T-helper 17 cell (primary cell): ENCODE measurements around the gene GLYR1. TPM values are rescaled to one million over a fixed set of nuclear protein-coding genes. Genes with fewer than 3 reads are reported as not detected.

Experiments used
- ATAC-seq: fragments of 150-1000 bp; cut with Tn5 transposase; 2 replicates; pipeline ENCODE4 v1.10.0; 2021; ENCODE audit warnings: mild to moderate bottlenecking, moderate library complexity
- DNase-seq, 3 donors: peaks; one replicate each; pipeline versions ENCODE4 v3.0.0 to v3.0.0-alpha.2; 2020 to 2021
- H3K9me3 ChIP-seq: one replicate; pipeline ENCODE4 v1.7.0; 2013; ENCODE audit warnings: low read length, mild to moderate bottlenecking; ENCODE audit not compliant: control insufficient read depth, poor library complexity, severe bottlenecking
- H3K27ac Mint-ChIP-seq: one replicate; pipeline ENCODE4 v1.8.0; 2022; ENCODE audit warnings: mild to moderate bottlenecking, moderate library complexity, mixed read lengths
- H3K27me3 Mint-ChIP-seq: one replicate; pipeline ENCODE4 v1.8.0; 2022; ENCODE audit warnings: mixed read lengths
- H3K36me3 Mint-ChIP-seq: one replicate; pipeline ENCODE4 v1.8.0; 2022; ENCODE audit warnings: low read depth, mixed read lengths
- H3K4me1 Mint-ChIP-seq: one replicate; pipeline ENCODE4 v1.8.0; 2022; ENCODE audit warnings: mild to moderate bottlenecking, mixed read lengths
- H3K4me3 Mint-ChIP-seq: one replicate; pipeline ENCODE4 v1.8.0; 2022; ENCODE audit warnings: mild to moderate bottlenecking, moderate library complexity, mixed read lengths
- total RNA-seq, 4 donors: library from RNA in 2 of 4; stranded (reverse) in 2 of 4; gene quantifications; one replicate each; pipeline ENCODE4 v1.2.3 and lab custom pipeline; 2022 to 2026

The GLYR1 gene
- total RNA-seq, 2 donors from 2014 or later: 91.9 to 108 TPM

DNA sequence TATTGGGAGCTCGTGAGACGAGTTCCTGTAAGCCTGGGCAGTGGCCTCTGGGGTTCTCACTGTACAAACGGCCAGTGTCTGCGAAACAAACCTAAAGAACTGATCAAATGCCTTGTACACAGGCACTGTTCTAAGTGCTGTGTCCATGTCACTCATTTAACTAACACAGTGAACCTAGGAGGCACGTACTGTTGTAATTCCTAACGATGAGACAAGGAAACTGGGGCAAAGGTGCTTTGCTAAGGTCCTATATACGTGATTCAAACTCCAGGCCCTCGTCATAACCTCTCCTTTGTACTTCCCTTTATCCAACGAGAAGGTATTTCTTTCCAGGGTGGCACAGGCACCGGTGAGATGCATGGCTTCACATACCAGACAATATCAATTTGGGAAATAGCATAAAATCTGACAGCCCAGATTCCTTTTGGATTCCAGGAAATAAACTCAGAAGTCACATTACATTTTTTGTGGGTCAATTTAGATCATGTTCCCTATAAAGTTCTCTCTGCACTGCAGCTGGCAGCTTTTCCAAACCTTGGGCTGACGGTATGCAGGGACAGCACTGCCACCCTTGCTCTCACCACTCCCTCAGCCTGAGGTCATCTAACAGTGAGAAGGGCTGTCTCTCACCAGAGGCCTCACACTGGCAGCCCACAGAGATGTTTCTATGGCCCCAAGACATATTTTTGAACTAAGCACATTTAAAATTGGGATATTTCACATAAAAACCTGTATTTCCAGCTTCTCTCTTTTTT, 18.3 kb downstream of the GLYR1 start:
- Mint-ChIP-seq H3K36me3 (peaks cover 15% of the 10 kb centered on the region), H3K27me3 (no peaks in the 10 kb centered on the region), H3K4me3 (no peak overlapping the region), H3K27ac (no peak overlapping the region), H3K4me1 (peaks cover 15% of the 10 kb centered on the region)
- ATAC-seq (no peak), DNase-seq (no peak)
- no peaks in the 10 kb centered on the region for H3K9me3 ChIP-seq

DNA sequence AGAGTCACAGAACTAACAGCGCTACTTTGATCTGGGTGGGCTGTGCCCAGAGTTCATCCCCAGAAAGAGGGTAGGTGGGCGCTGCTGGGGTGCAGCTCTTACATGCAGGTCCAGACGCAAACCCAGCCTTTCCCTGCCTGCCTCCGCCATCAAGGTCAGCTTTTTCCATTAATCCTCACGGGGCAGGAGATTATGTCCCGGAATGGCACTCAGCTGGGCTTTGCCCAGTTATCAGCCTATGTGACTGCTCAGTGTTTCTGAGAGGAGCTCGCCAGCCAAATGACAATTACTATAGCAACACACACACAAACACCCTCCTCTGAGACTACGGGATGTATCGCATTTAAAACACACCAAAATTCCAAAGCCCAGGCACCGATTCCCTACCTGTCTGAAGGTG, 20.1 kb downstream of the GLYR1 start:
- H3K27ac Mint-ChIP-seq: no peak overlapping the region
- no peak for ATAC-seq
- H3K27me3 Mint-ChIP-seq: no peaks in the 10 kb centered on the region
- no peak overlapping the region for H3K4me3 Mint-ChIP-seq
- DNase-seq: no peak
- H3K36me3 Mint-ChIP-seq: peaks cover 15% of the 10 kb centered on the region
- H3K4me1 Mint-ChIP-seq: peaks cover 15% of the 10 kb centered on the region
- no peaks in the 10 kb centered on the region for H3K9me3 ChIP-seq

DNA sequence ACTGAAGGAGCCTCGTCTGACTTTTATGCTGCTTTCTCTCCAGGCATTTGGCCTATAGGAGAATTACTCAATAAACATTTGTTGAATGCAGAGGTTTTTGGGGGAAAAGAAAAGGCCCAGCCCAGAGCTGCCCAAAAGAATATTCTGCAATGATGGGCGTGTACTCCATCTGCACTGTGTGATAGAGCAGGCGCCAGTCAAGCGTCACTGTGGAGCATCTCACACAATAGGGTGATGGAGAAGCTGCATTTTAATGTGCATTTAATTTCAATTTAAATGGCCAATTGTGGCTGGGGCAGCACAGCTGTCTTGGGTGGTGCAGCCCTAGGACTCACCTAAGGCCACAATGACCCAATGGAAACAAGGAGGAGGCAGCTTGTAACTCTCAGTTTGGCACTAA, 20.6 kb downstream of the GLYR1 start:
- ATAC-seq (no peak), DNase-seq (no peak)
- H3K9me3 ChIP-seq: no peaks in the 10 kb centered on the region
- Mint-ChIP-seq H3K36me3 (peaks cover 15% of the 10 kb centered on the region), H3K4me1 (peaks cover 15% of the 10 kb centered on the region), H3K27ac (no peak overlapping the region), H3K27me3 (no peaks in the 10 kb centered on the region), H3K4me3 (no peak overlapping the region)

DNA sequence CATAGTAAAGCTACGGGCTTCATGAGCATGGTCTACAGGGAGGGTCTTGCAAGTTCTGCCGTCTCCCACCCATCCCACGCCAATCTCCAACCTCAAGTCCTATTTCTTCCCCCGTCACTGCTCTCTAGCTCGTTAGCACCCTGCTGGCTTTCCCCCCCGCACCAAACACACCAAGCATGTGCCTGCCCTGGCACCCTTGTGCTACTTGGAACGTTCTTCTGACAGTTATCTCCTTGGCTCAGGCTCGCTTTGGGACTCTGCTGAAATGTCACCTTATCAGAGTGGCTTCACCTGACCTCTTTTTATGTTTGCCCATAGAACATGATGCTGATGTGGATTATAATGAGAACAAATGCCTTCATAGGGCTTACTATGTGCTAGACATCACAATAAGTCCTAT, 21.9 kb downstream of the GLYR1 start:
- Mint-ChIP-seq H3K27ac (peak overlapping the region; percentile 63), H3K27me3 (no peaks in the 10 kb centered on the region), H3K4me3 (no peak overlapping the region), H3K36me3 (peaks cover 6% of the 10 kb centered on the region), H3K4me1 (peaks cover 8% of the 10 kb centered on the region)
- DNase-seq (no peak), ATAC-seq (no peak)
- H3K9me3 ChIP-seq: no peaks in the 10 kb centered on the region

DNA sequence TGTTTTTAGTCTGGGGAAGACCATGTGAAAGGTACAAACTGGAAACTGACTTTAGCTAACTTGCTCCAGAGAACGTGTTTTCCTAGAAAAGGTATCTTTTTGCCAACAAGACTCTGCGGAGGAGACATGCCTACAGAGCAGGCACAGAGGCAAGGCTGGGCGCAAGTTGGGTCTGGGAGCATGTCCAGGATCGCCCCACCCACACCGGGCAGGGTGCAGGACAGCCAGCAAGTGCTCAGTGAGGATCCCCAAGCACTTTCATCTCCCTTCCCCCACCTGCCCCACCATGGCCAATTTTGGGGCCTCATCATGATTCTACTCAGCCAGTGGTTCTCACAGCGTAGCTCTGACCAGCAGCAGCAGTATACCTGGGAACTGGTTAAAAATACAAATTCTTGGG, 26.4 kb downstream of the GLYR1 start:
- Mint-ChIP-seq H3K4me1 (peaks cover 11% of the 10 kb centered on the region), H3K27ac (no peak overlapping the region), H3K4me3 (no peak overlapping the region), H3K27me3 (no peaks in the 10 kb centered on the region), H3K36me3 (peaks cover 16% of the 10 kb centered on the region)
- no peaks in the 10 kb centered on the region for H3K9me3 ChIP-seq
- ATAC-seq (no peak), DNase-seq (no peak)

DNA sequence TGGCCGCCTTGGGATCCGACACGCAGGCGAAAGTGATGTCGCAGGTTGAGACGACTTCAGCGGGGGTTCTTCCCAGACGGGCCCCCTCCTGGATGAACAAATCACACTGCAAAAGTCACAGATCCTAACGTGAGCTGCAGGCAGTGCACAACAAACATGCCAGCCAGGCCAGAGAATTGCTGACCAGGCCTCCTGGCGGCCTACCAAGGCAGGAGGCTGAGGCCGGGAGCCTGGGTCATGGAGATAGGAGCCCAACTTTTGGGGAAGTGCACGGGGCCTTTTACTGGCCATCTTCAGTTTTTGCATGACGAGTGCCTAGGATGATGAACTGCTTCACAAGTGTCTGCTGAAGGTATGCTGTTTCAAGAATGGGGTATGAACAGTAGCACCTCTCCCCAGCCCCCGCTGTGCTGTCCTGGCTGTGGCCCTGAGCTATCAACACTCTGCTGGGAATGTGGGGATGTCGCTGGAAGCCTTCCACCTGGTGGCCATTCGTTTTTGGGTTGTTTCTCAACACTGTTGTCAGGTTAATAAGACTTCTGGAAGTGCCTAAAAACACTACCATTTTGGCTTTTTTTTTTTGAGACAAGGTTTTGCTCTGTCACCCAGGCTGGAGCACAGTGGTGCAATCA, 32.4 kb downstream of the GLYR1 start:
- ATAC-seq (no peak), DNase-seq (no peak)
- H3K4me3 Mint-ChIP-seq: no peak overlapping the region
- no peaks in the 10 kb centered on the region for H3K9me3 ChIP-seq
- no peaks in the 10 kb centered on the region for H3K27me3 Mint-ChIP-seq
- H3K27ac Mint-ChIP-seq: no peak overlapping the region
- peaks cover 3% of the 10 kb centered on the region for H3K4me1 Mint-ChIP-seq
- peaks cover 12% of the 10 kb centered on the region for H3K36me3 Mint-ChIP-seq

DNA sequence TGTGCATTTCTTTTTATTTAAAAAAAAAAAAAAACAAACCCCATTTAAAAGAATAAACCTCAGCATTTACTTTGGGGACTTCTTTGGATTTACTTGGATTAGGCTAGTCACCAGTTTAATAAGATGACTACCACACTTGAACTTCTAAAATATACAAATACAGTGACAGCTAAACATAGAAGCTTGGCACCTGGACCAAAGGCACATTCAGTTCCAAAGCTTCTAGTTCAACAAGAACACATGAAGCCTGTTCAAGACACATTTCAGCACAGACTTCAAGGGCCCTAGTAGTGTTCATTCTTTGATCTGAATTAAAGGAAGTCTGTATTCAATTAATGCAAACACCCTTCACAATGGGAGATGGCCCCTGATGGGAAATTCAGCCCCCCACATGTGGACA, 33.0 kb downstream of the GLYR1 start:
- H3K27me3 Mint-ChIP-seq: no peaks in the 10 kb centered on the region
- peaks cover 12% of the 10 kb centered on the region for H3K36me3 Mint-ChIP-seq
- DNase-seq: no peak

DNA sequence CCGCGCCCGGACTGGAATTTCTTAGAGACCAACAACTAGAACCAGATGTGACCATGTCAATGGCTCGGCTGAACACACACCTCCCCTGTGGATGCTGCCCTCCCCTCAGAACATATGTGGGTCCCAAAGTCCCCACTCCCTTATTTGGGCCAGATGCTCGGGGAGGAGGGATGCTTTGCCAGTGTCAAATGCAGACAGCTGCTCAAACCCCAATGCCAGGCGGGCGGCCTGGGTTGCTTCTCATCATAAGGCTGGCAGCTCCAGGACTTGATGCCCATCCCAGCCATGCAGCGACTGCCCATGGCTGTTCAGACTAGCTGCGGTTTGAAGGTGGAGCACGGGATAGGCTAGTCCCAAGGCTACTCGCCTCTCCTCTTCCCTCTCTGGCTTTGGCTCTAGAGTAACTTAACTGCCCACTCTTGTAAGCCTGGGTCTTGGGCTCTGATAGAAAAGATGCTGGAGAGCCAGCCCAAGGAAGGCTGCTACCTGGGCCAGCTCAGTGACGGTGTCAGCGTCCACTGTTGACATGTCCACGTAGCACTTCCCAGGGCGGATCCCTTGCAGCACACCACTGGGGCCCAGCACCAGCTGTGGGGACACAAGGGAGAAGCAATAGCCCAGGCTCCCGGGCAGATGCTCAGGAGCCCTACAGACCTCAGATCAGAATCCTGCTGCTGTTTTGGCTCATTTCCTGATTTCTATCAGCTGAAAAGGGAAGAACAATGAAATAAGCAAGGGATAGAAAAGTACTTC, 33.7 kb downstream of the GLYR1 start:
- ATAC-seq (no peak), DNase-seq (no peak)
- Mint-ChIP-seq H3K36me3 (peaks cover 7% of the 10 kb centered on the region), H3K27ac (peak overlapping the region; percentile 11), H3K27me3 (no peaks in the 10 kb centered on the region), H3K4me1 (no peaks in the 10 kb centered on the region), H3K4me3 (no peak overlapping the region)
- no peaks in the 10 kb centered on the region for H3K9me3 ChIP-seq

More for the DNA sequence above, 33.0 kb downstream of the GLYR1 start:
- H3K4me3 Mint-ChIP-seq: no peak overlapping the region
- peak overlapping the region; percentile 11 for H3K27ac Mint-ChIP-seq
- H3K9me3 ChIP-seq: no peaks in the 10 kb centered on the region
- peaks cover 3% of the 10 kb centered on the region for H3K4me1 Mint-ChIP-seq
- no peak for ATAC-seq

DNA sequence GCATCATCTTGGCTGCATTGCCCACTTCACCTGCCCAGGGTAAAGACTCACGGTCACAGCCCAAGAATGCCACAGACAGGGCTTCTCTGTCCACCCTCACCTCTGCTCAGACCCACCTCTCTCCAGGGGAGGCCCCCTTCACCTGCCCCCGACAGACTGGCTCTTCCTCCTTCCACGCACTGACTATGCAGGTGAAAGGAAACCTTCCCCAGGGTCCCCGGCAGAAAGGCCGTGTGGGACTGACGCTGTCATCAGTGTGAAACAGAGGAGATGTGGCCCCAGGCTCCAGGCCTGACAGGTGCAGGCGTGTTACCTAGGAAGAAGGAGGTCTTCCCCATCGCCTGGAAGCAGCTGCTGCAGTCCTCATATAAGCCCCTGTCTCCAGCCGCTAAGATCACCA, 35.3 kb downstream of the GLYR1 start:
- no peak overlapping the region for H3K27ac Mint-ChIP-seq
- H3K4me3 Mint-ChIP-seq: no peak overlapping the region
- H3K36me3 Mint-ChIP-seq: peaks cover 4% of the 10 kb centered on the region
- H3K4me1 Mint-ChIP-seq: no peaks in the 10 kb centered on the region
- no peak for DNase-seq
- no peaks in the 10 kb centered on the region for H3K27me3 Mint-ChIP-seq
- no peak for ATAC-seq
- H3K9me3 ChIP-seq: no peaks in the 10 kb centered on the region

DNA sequence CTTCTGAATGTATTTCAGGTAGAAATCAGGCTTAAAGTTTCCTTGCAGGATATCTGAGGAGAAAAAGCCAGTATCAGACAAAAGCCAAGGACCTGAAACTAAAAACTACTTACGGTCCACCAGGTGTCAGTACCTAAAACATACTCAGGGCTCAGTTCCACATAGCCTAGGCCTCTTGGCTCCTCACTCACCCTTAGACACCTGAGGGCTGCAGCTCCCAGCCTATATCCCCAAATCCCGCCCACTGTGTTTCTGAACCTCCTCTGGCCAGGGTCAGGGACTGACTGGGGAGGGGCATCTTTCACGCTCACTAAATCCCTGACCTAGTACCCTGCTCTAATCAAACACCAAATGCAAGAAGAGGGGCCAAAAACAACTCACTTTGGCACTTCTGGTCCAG, 35.8 kb downstream of the GLYR1 start:
- DNase-seq: no peak
- H3K27ac Mint-ChIP-seq: no peak overlapping the region
- H3K36me3 Mint-ChIP-seq: peaks cover 4% of the 10 kb centered on the region
- no peaks in the 10 kb centered on the region for H3K27me3 Mint-ChIP-seq
- no peak for ATAC-seq
- H3K9me3 ChIP-seq: no peaks in the 10 kb centered on the region
- H3K4me1 Mint-ChIP-seq: no peaks in the 10 kb centered on the region
- no peak overlapping the region for H3K4me3 Mint-ChIP-seq

DNA sequence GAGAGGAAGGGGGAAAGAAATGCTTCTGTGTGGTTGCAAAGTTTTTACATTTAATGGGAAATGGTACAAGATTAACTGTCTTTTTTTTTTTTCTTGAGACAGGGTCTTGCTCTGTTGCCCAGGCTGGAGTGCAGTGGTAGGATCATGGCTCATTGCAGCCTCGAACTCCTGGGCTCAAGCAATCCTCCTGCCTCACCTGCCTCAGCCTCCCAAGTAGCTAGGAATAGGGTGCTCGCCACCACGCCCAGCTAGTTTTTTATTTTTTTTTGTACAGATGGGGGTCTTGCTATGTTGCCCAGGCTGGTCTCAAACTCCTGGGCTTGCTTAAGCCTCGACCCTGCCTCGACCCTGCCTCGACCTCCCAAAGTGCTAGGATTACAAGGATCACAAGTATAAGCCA, 40.8 kb downstream of the GLYR1 start:
- Mint-ChIP-seq H3K27ac (no peak overlapping the region), H3K36me3 (no peaks in the 10 kb centered on the region), H3K27me3 (no peaks in the 10 kb centered on the region), H3K4me3 (no peak overlapping the region), H3K4me1 (peaks cover 6% of the 10 kb centered on the region)
- ATAC-seq: no peak
- DNase-seq: no peak
- no peaks in the 10 kb centered on the region for H3K9me3 ChIP-seq

DNA sequence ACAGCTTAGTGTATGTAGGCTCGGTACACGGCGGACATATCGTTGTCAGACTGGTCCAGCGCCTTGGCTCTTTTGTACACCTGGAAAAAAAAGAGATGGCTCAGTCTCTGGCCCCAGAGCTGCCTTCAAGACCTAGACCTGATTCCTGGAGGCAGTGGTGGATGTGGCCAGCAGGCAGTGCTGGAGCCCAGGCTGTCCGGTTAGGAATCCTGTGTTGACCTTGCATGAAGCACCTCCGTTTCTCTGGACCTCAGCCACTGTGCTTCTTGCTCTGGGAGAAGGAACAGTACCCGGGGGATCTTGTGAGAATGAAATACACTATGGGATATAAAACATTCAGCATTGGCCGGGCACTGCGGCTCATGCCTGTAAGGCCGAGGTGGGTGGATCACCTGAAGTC, 41.9 kb downstream of the GLYR1 start:
- ATAC-seq (no peak), DNase-seq (no peak)
- Mint-ChIP-seq H3K4me1 (peaks cover 7% of the 10 kb centered on the region), H3K4me3 (no peak overlapping the region), H3K36me3 (no peaks in the 10 kb centered on the region), H3K27ac (no peak overlapping the region), H3K27me3 (no peaks in the 10 kb centered on the region)
- H3K9me3 ChIP-seq: no peaks in the 10 kb centered on the region

DNA sequence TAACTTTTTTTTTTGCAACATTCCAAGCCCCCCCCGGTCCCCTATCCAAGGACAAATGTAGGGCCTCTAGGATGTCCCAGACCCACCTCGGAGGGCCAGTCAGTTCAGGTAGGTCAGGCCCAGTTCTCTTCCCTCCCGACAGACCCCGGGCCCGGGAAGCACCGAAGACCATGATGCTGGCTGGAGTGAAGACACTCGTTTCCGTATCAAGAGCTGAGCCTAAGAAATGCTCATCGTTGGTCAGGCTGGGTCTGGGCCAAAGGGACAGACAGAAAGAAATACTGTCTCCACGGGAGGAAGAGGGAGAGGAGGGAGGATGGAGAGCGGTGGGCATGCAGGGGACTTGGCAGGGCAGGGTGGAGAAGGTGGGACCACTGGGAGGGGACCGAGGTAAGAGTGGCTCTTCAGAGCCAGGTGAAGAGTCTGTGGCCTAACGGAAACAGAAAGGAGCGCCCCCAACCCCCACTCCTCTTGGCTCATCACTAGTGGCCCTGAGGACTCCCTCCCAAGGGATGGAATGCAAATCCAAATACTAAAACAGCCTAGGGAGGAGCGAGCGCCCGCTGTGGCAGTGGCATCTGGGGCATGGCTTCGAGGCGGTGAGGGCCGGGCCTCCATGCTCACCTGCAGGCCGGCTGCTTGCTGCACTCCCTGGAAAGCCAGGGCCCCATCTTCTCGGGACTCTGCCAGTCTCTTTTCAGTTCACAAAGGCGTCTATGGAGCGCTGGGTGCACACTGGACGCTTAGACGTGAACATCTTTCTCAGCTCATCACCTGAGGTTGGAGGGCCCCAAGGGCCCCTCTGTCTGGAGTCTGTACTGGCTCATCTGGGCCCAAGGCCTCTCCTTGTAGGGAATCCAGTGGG, 43.0 kb downstream of the GLYR1 start:
- ATAC-seq (no peak), DNase-seq (no peak)
- no peaks in the 10 kb centered on the region for H3K36me3 Mint-ChIP-seq
- no peaks in the 10 kb centered on the region for H3K9me3 ChIP-seq
- no peak overlapping the region for H3K27ac Mint-ChIP-seq
- no peaks in the 10 kb centered on the region for H3K27me3 Mint-ChIP-seq
- H3K4me3 Mint-ChIP-seq: peak overlapping the region; percentile 55
- H3K4me1 Mint-ChIP-seq: peaks cover 7% of the 10 kb centered on the region
